ENCODE results near the gene COL20A1. TPM values are rescaled to one million over a fixed set of nuclear protein-coding genes. Genes with fewer than 3 reads are reported as not detected.

Gene COL20A1
- total RNA-seq, 2 donors from 2014 or later, result not detected

- H3K27ac ChIP-seq, result no peak overlapping the region
Measured at GRCh38 chr20:63369024-63369530, 76.1 kb downstream of the COL20A1 start.

GRCh38 chr20:63369724-63370617 lies 77.0 kb downstream of the COL20A1 start:
- no peaks in the 10 kb centered on the region for H3K27me3 ChIP-seq
- WGBS, 2 donors, result 46 to 47% methylated on average over 9 to 23 of the region's 24 CpGs
- TF ChIP-seq CTCF (IDR thresholded peaks at IDR 0.05), result no peak
- no peak for TF ChIP-seq POLR2A (IDR thresholded peaks at IDR 0.05)
- H3K4me3 ChIP-seq, result no peak overlapping the region
- intact Hi-C loops (cut with DNase I), result no loop called here
- H3K4me1 ChIP-seq, result no peaks in the 10 kb centered on the region
- no peaks in the 10 kb centered on the region for H3K36me3 ChIP-seq (replicated peaks in 1 of 2; ENCODE audit: insufficient read depth in 1 of 2, low read depth in 2 of 2)
- ATAC-seq (no peak), DNase-seq (no peak)
- no peak overlapping the region for H3K27ac ChIP-seq
- no peaks in the 10 kb centered on the region for H3K9me3 ChIP-seq

More at GRCh38 chr20:63369024-63369530, 76.1 kb downstream of the COL20A1 start:
- 69 to 72% methylated on average over 8 to 10 of the region's 10 CpGs for WGBS, 2 donors
- Histone ChIP-seq H3K4me1 (no peaks in the 10 kb centered on the region), H3K4me3 (no peak overlapping the region), H3K27me3 (no peaks in the 10 kb centered on the region), H3K36me3 (replicated peaks in 1 of 2; ENCODE audit: insufficient read depth in 1 of 2, low read depth in 2 of 2) (no peaks in the 10 kb centered on the region), H3K9me3 (no peaks in the 10 kb centered on the region)
- DNase-seq (no peak), ATAC-seq (no peak)
- peak in 1 of 7 experiments; percentile 19 for TF ChIP-seq CTCF (IDR thresholded peaks at IDR 0.05)
- TF ChIP-seq POLR2A (IDR thresholded peaks at IDR 0.05), result no peak
- intact Hi-C loops (cut with DNase I), result no loop called here

GRCh38 chr20:63370618-63371187 lies 77.7 kb downstream of the COL20A1 start:
- no peak for ATAC-seq
- no peaks in the 10 kb centered on the region for H3K27me3 ChIP-seq
- TF ChIP-seq CTCF (IDR thresholded peaks at IDR 0.05) (no peak), POLR2A (IDR thresholded peaks at IDR 0.05) (no peak)
- DNase-seq, result no peak
- H3K36me3 ChIP-seq (replicated peaks in 1 of 2; ENCODE audit: insufficient read depth in 1 of 2, low read depth in 2 of 2), result no peaks in the 10 kb centered on the region
- no peak overlapping the region for H3K4me3 ChIP-seq
- no peaks in the 10 kb centered on the region for H3K9me3 ChIP-seq
- WGBS, 2 donors, result 21 to 22% methylated on average over 15 to 21 of the region's 21 CpGs
- H3K27ac ChIP-seq, result no peak overlapping the region
- no peaks in the 10 kb centered on the region for H3K4me1 ChIP-seq
- intact Hi-C loops (cut with DNase I), result no loop called here

GRCh38 chr20:63371291-63371865 lies 78.4 kb downstream of the COL20A1 start:
- Histone ChIP-seq H3K4me1 (no peaks in the 10 kb centered on the region), H3K9me3 (no peaks in the 10 kb centered on the region), H3K27ac (no peak overlapping the region), H3K36me3 (replicated peaks in 1 of 2; ENCODE audit: insufficient read depth in 1 of 2, low read depth in 2 of 2) (no peaks in the 10 kb centered on the region), H3K4me3 (no peak overlapping the region), H3K27me3 (peaks cover 0 to 3% of the 10 kb centered on the region in 2 donors)
- no peak for DNase-seq
- TF ChIP-seq POLR2A (IDR thresholded peaks at IDR 0.05) (no peak), CTCF (IDR thresholded peaks at IDR 0.05) (no peak)
- intact Hi-C loops (cut with DNase I), result no loop called here
- no peak for ATAC-seq
- 53 to 55% methylated on average over 23 to 28 of the region's 28 CpGs for WGBS, 2 donors
